ENCODE measurements around the gene SH2D3C.

DNA sequence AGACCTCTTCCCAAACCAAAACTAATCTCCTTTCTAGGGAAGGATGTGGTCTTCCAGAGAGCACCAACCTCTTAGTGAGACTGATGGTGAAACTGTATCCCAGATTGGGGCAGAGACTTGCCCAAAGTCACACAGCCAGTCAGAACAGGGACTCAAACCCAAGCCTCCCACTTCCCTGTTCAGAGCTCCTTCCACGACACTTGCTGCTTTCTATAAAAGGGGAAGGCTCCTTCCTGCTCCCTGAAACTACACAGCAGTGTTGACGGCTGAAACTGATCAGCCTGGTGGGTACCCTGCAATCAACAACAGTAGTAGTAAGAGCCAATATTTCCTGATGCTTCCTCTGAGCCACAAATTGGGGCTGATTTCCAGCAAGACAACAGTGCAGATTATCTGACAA is 44.9 kb downstream of the SH2D3C start:
- TF ChIP-seq CTCF (IDR thresholded peaks at IDR 0.05; ENCODE audit: insufficient read depth, low read length, poor library complexity, severe bottlenecking), result no peak
- no peak for TF ChIP-seq EZH2phosphoT487 (conservative IDR thresholded peaks at IDR 0.05; ENCODE audit: low read length)

Data from SU-DHL-6 (cell line).